Spleen (tissue), 7 donors: Measurements from ENCODE around the gene LCNL1.

ENCODE experiments used
- POLR2A ChIP-seq, 3 donors: fragments of 450-650 bp; IDR thresholded peaks; one replicate each; pipeline ENCODE4 v1.5.1; 2017; ENCODE audit warnings: antibody characterized with exemption in 3 of 3, mild to moderate bottlenecking in 1 of 3
- TF ChIP-seq, protein P1 (sequence below), 11 experiments: fragments of 200-600 bp in 7 of 11; fragments of 450-650 bp in 4 of 11; sonication (generic) in 4 of 11; IDR thresholded peaks in 8 of 11; conservative IDR thresholded peaks in 3 of 11; 1 replicate in 7 of 11; 2 replicates in 4 of 11; pipeline versions ENCODE4 v1.4.0 to v1.8.0; 2016 to 2021; ENCODE audit warnings: antibody characterized with exemption in 11 of 11, inconsistent platforms in 4 of 11, mild to moderate bottlenecking in 1 of 11
- donor health status: DM: no; HTN: no; CAD: no; lungs with moderate emphysema.
- donor health status: DM: no; HTN: no; CAD: no.
- donor health status: DM: no; HTN: no; CAD: no.

- TF ChIP-seq POLR2A (IDR thresholded peaks at IDR 0.05): no peak
- TF ChIP-seq, protein P1, sequence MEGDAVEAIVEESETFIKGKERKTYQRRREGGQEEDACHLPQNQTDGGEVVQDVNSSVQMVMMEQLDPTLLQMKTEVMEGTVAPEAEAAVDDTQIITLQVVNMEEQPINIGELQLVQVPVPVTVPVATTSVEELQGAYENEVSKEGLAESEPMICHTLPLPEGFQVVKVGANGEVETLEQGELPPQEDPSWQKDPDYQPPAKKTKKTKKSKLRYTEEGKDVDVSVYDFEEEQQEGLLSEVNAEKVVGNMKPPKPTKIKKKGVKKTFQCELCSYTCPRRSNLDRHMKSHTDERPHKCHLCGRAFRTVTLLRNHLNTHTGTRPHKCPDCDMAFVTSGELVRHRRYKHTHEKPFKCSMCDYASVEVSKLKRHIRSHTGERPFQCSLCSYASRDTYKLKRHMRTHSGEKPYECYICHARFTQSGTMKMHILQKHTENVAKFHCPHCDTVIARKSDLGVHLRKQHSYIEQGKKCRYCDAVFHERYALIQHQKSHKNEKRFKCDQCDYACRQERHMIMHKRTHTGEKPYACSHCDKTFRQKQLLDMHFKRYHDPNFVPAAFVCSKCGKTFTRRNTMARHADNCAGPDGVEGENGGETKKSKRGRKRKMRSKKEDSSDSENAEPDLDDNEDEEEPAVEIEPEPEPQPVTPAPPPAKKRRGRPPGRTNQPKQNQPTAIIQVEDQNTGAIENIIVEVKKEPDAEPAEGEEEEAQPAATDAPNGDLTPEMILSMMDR (IDR thresholded peaks at IDR 0.05 in 8 of 11, conservative IDR thresholded peaks at IDR 0.05 in 3 of 11): no peak
Observed at GRCh38 chr9:136942112-136942880, 40.5 kb upstream of the LCNL1 start.
